HG03378 (cell line): Measurements from ENCODE around the gene SLC5A2.
"Not testable (repeated sequence)": the region's sequence is repeated elsewhere in the genome, so short reads cannot be mapped to it uniquely, and the experiment has no call there.

ENCODE experiments used
- ATAC-seq: cut with Tn5 transposase; IDR thresholded peaks from one replicate; pipeline ENCODE4 v1.9.1; 2021; ENCODE audit warnings: mild to moderate bottlenecking, moderate library complexity; ENCODE audit not compliant: unreplicated experiment

The SLC5A2 gene

GRCh38 chr16:31491778-31492418 is 9.0 kb downstream of the SLC5A2 start:
- no peak for ATAC-seq

GRCh38 chr16:31493506-31494125 is 10.7 kb downstream of the SLC5A2 start:
- no peak for ATAC-seq

GRCh38 chr16:31496670-31497069 is 13.7 kb downstream of the SLC5A2 start:
- ATAC-seq = no peak

- no peak for ATAC-seq
Measured at GRCh38 chr16:31498493-31498892, 15.6 kb downstream of the SLC5A2 start.

- no peak for ATAC-seq
Measured at GRCh38 chr16:31499928-31500327, 17.0 kb downstream of the SLC5A2 start.

- no peak for ATAC-seq
Measured at GRCh38 chr16:31501226-31501965, 18.5 kb downstream of the SLC5A2 start.

GRCh38 chr16:31501966-31502348 is 19.0 kb downstream of the SLC5A2 start:
- no peak for ATAC-seq

- ATAC-seq = no peak
Measured at GRCh38 chr16:31502981-31503380, 20.1 kb downstream of the SLC5A2 start.

GRCh38 chr16:31503555-31503954 is 20.6 kb downstream of the SLC5A2 start:
- ATAC-seq = not testable (repeated sequence)

GRCh38 chr16:31504159-31504558 is 21.2 kb downstream of the SLC5A2 start:
- no peak for ATAC-seq

GRCh38 chr16:31505483-31505882 is 22.6 kb downstream of the SLC5A2 start:
- peak; percentile 67 for ATAC-seq

GRCh38 chr16:31507617-31507928 is 24.6 kb downstream of the SLC5A2 start:
- no peak for ATAC-seq

GRCh38 chr16:31507929-31508705 is 25.2 kb downstream of the SLC5A2 start, which contains the start of gene RUSF1:
RUSF1 (minus strand) TSS chr16:31508391; CDS start chr16:31508373, 18 bp downstream.
- ATAC-seq = peak; percentile 85

- no peak for ATAC-seq
Measured at GRCh38 chr16:31508706-31509195, 25.8 kb downstream of the SLC5A2 start.

GRCh38 chr16:31513126-31513525 is 30.2 kb downstream of the SLC5A2 start:
- ATAC-seq = no peak

- ATAC-seq = no peak
Measured at GRCh38 chr16:31513884-31514283, 31.0 kb downstream of the SLC5A2 start.

GRCh38 chr16:31517800-31518402 is 35.0 kb downstream of the SLC5A2 start:
- no peak for ATAC-seq

- ATAC-seq = no peak
Measured at GRCh38 chr16:31519759-31520431, 37.0 kb downstream of the SLC5A2 start.

- no peak for ATAC-seq
Measured at GRCh38 chr16:31521368-31521767, 38.4 kb downstream of the SLC5A2 start.

- no peak for ATAC-seq
Measured at GRCh38 chr16:31522071-31522470, 39.1 kb downstream of the SLC5A2 start.
